Liver (tissue), 3 donors: ENCODE data around the gene HOXC10.

Experiments
- CTCF ChIP-seq: fragments of 150-350 bp; IDR thresholded peaks from 2 replicates; pipeline ENCODE4 v1.5.1; 2017; ENCODE audit warnings: improper control_type of control experiment, low read depth, low read length; ENCODE audit not compliant: missing input control
- EGR1 ChIP-seq, 2 donors: IDR thresholded peaks; 2 replicates each; pipeline ENCODE4 v1.6.1; 2016 to 2018; ENCODE audit warnings: antibody characterized with exemption in 2 of 2, low read depth in 2 of 2
- GABPA ChIP-seq, 2 donors: IDR thresholded peaks in 1 of 2; conservative IDR thresholded peaks in 1 of 2; 2 replicates each; pipeline ENCODE4 v1.6.1; 2016; ENCODE audit warnings: antibody characterized with exemption in 2 of 2, mild to moderate bottlenecking in 1 of 2, moderate library complexity in 1 of 2
- MAX ChIP-seq: IDR thresholded peaks from 2 replicates; pipeline ENCODE4 v1.6.1; 2016; ENCODE audit warnings: antibody characterized with exemption
- RAD21 ChIP-seq, 2 donors: IDR thresholded peaks; 2 replicates each; pipeline ENCODE4 v1.6.1; 2016; ENCODE audit warnings: antibody characterized with exemption in 2 of 2, mild to moderate bottlenecking in 2 of 2
- TAF1 ChIP-seq: conservative IDR thresholded peaks from 2 replicates; pipeline ENCODE4 v1.6.1; 2016; ENCODE audit warnings: antibody characterized with exemption, mild to moderate bottlenecking
- TF ChIP-seq, protein P1 (sequence below): IDR thresholded peaks from 2 replicates; pipeline ENCODE4 v1.6.1; 2016; ENCODE audit warnings: antibody characterized with exemption, mild to moderate bottlenecking
- TF ChIP-seq, protein P2 (sequence below): IDR thresholded peaks from 2 replicates; pipeline ENCODE4 v1.6.1; 2016; ENCODE audit warnings: antibody characterized with exemption
- TF ChIP-seq, protein P3 (sequence below): IDR thresholded peaks from 2 replicates; pipeline ENCODE4 v1.6.1; 2016; ENCODE audit warnings: antibody characterized with exemption
- donor health status: healthy.
- donor health status: healthy.

DNA sequence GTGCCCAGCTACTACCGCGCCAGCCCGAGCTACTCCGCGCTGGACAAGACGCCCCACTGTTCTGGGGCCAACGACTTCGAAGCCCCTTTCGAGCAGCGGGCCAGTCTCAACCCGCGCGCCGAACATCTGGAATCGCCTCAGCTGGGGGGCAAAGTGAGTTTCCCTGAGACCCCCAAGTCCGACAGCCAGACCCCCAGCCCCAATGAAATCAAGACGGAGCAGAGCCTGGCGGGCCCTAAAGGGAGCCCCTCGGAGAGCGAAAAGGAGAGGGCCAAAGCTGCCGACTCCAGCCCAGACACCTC, 697 bp downstream of the HOXC10 start:
- TF ChIP-seq CTCF: no peak
- no peak for TF ChIP-seq RAD21 (IDR thresholded peaks at IDR 0.05)
- TF ChIP-seq MAX: no peak
- TF ChIP-seq, protein P1, sequence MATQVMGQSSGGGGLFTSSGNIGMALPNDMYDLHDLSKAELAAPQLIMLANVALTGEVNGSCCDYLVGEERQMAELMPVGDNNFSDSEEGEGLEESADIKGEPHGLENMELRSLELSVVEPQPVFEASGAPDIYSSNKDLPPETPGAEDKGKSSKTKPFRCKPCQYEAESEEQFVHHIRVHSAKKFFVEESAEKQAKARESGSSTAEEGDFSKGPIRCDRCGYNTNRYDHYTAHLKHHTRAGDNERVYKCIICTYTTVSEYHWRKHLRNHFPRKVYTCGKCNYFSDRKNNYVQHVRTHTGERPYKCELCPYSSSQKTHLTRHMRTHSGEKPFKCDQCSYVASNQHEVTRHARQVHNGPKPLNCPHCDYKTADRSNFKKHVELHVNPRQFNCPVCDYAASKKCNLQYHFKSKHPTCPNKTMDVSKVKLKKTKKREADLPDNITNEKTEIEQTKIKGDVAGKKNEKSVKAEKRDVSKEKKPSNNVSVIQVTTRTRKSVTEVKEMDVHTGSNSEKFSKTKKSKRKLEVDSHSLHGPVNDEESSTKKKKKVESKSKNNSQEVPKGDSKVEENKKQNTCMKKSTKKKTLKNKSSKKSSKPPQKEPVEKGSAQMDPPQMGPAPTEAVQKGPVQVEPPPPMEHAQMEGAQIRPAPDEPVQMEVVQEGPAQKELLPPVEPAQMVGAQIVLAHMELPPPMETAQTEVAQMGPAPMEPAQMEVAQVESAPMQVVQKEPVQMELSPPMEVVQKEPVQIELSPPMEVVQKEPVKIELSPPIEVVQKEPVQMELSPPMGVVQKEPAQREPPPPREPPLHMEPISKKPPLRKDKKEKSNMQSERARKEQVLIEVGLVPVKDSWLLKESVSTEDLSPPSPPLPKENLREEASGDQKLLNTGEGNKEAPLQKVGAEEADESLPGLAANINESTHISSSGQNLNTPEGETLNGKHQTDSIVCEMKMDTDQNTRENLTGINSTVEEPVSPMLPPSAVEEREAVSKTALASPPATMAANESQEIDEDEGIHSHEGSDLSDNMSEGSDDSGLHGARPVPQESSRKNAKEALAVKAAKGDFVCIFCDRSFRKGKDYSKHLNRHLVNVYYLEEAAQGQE: no peak
- TF ChIP-seq EGR1 (IDR thresholded peaks at IDR 0.05; ENCODE audit: low read depth in 2 of 2): no peak
- TF ChIP-seq, protein P2, sequence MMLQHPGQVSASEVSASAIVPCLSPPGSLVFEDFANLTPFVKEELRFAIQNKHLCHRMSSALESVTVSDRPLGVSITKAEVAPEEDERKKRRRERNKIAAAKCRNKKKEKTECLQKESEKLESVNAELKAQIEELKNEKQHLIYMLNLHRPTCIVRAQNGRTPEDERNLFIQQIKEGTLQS: no peak
- no peak for TF ChIP-seq TAF1
- no peak for TF ChIP-seq GABPA (IDR thresholded peaks at IDR 0.05 in 1 of 2, conservative IDR thresholded peaks at IDR 0.05 in 1 of 2)
- TF ChIP-seq, protein P3, sequence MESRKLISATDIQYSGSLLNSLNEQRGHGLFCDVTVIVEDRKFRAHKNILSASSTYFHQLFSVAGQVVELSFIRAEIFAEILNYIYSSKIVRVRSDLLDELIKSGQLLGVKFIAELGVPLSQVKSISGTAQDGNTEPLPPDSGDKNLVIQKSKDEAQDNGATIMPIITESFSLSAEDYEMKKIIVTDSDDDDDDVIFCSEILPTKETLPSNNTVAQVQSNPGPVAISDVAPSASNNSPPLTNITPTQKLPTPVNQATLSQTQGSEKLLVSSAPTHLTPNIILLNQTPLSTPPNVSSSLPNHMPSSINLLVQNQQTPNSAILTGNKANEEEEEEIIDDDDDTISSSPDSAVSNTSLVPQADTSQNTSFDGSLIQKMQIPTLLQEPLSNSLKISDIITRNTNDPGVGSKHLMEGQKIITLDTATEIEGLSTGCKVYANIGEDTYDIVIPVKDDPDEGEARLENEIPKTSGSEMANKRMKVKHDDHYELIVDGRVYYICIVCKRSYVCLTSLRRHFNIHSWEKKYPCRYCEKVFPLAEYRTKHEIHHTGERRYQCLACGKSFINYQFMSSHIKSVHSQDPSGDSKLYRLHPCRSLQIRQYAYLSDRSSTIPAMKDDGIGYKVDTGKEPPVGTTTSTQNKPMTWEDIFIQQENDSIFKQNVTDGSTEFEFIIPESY: no peak
